Measurements from ENCODE around the gene AKIP1. TPM values are rescaled to one million over a fixed set of nuclear protein-coding genes. Genes with fewer than 3 reads are reported as not detected.
"Not testable (repeated sequence)": the region's sequence is repeated elsewhere in the genome, so short reads cannot be mapped to it uniquely, and the experiment has no call there.

The AKIP1 gene
- total RNA-seq, 1 donor from 2014 or later, result 25.7 TPM

GRCh38 chr11:8873741-8874405 is 37.1 kb upstream of the AKIP1 start:
- DNase-seq, result no peak
- TF ChIP-seq, protein P1, sequence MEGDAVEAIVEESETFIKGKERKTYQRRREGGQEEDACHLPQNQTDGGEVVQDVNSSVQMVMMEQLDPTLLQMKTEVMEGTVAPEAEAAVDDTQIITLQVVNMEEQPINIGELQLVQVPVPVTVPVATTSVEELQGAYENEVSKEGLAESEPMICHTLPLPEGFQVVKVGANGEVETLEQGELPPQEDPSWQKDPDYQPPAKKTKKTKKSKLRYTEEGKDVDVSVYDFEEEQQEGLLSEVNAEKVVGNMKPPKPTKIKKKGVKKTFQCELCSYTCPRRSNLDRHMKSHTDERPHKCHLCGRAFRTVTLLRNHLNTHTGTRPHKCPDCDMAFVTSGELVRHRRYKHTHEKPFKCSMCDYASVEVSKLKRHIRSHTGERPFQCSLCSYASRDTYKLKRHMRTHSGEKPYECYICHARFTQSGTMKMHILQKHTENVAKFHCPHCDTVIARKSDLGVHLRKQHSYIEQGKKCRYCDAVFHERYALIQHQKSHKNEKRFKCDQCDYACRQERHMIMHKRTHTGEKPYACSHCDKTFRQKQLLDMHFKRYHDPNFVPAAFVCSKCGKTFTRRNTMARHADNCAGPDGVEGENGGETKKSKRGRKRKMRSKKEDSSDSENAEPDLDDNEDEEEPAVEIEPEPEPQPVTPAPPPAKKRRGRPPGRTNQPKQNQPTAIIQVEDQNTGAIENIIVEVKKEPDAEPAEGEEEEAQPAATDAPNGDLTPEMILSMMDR (IDR thresholded peaks at IDR 0.05; ENCODE audit: partially characterized antibody, unreplicated experiment), result no peak
- Mint-ChIP-seq H3K9me3 (ENCODE audit: unreplicated experiment) (peaks cover 2% of the 10 kb centered on the region), H3K4me3 (ENCODE audit: unreplicated experiment) (no peak overlapping the region), H3K27ac (ENCODE audit: unreplicated experiment) (no peak overlapping the region), H3K27me3 (ENCODE audit: unreplicated experiment) (no peaks in the 10 kb centered on the region), H3K36me3 (ENCODE audit: unreplicated experiment) (no peaks in the 10 kb centered on the region), H3K4me1 (ENCODE audit: low read depth, unreplicated experiment) (peaks cover 6% of the 10 kb centered on the region)

DNA sequence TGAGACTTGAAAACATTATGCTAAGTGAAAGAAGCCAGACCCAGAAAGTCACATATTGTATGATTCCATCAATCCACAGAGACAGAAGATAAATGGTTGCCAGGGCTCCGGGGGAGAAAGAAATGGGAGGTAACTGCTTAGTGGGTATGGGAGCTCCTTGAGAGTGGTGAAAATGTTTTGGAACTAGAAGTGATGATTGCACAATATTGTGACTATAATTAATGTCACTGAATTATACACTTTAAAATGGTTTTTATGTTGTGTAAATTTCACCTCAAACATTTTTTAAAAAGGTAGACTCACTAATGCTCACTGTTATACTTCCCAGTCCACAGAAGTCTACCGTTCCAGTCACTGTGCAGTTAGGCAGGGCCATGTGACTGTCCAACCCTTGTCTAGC is 32.2 kb upstream of the AKIP1 start:
- DNase-seq, result no peak
- no peak overlapping the region for H3K27ac Mint-ChIP-seq (ENCODE audit: unreplicated experiment)

GRCh38 chr11:8881585-8881984 is 29.4 kb upstream of the AKIP1 start:
- not testable (repeated sequence) for H3K9me3 Mint-ChIP-seq (ENCODE audit: unreplicated experiment); DNase-seq; H3K36me3 Mint-ChIP-seq (ENCODE audit: unreplicated experiment); H3K27ac Mint-ChIP-seq (ENCODE audit: unreplicated experiment); H3K4me3 Mint-ChIP-seq (ENCODE audit: unreplicated experiment); H3K27me3 Mint-ChIP-seq (ENCODE audit: unreplicated experiment); H3K4me1 Mint-ChIP-seq (ENCODE audit: low read depth, unreplicated experiment)

More for the DNA sequence above, 32.2 kb upstream of the AKIP1 start:
- Mint-ChIP-seq H3K4me1 (ENCODE audit: low read depth, unreplicated experiment) (no peaks in the 10 kb centered on the region), H3K36me3 (ENCODE audit: unreplicated experiment) (no peaks in the 10 kb centered on the region), H3K27me3 (ENCODE audit: unreplicated experiment) (no peaks in the 10 kb centered on the region), H3K4me3 (ENCODE audit: unreplicated experiment) (no peak overlapping the region), H3K9me3 (ENCODE audit: unreplicated experiment) (no peaks in the 10 kb centered on the region)
- TF ChIP-seq, protein P1 (IDR thresholded peaks at IDR 0.05; ENCODE audit: partially characterized antibody, unreplicated experiment), result no peak

DNA sequence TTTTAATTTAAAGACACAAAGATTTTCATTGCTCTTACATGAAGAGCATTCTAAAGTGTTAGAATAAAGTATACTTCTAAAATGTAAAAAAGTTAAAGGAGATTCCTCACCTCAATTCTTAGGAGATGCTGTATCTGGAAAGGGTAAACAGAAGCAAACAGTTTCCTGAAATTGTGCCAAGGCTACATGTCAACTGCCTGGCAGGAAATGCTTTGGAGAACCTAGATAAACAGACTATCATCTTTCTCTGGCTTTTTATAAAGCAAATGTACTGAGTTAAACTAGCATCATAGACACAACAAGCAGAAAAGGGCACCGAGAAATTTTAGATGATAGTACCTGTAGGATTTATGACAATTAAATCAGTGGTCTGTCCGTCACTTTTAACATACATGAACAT is 24.7 kb upstream of the AKIP1 start:
- TF ChIP-seq, protein P1 (IDR thresholded peaks at IDR 0.05; ENCODE audit: partially characterized antibody, unreplicated experiment), result no peak
- Mint-ChIP-seq H3K4me1 (ENCODE audit: low read depth, unreplicated experiment) (no peaks in the 10 kb centered on the region), H3K27ac (ENCODE audit: unreplicated experiment) (no peak overlapping the region), H3K9me3 (ENCODE audit: unreplicated experiment) (no peaks in the 10 kb centered on the region), H3K36me3 (ENCODE audit: unreplicated experiment) (peaks cover 6% of the 10 kb centered on the region), H3K27me3 (ENCODE audit: unreplicated experiment) (peaks cover 2% of the 10 kb centered on the region), H3K4me3 (ENCODE audit: unreplicated experiment) (no peak overlapping the region)
- DNase-seq, result no peak

DNA sequence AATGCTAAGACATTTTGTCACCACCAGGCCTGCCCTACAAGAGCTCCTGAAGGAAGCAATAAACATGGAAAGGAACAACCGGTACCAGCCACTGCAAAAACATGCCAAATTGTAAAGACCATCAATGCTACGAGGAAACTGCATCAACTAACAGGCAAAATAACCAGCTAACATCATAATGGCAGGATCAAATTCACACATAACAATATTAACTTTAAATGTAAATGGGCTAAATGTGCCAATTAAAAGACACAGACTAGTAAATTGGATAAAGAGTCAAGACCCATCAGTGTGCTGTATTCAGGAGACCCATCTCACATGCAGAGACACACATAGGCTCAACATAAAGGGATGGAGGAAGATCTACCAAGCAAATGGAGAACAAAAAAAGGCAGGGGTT is 19.8 kb upstream of the AKIP1 start:
- not testable (repeated sequence) for DNase-seq; H3K36me3 Mint-ChIP-seq (ENCODE audit: unreplicated experiment); H3K9me3 Mint-ChIP-seq (ENCODE audit: unreplicated experiment); H3K4me3 Mint-ChIP-seq (ENCODE audit: unreplicated experiment); H3K27ac Mint-ChIP-seq (ENCODE audit: unreplicated experiment); H3K4me1 Mint-ChIP-seq (ENCODE audit: low read depth, unreplicated experiment); H3K27me3 Mint-ChIP-seq (ENCODE audit: unreplicated experiment)

DNA sequence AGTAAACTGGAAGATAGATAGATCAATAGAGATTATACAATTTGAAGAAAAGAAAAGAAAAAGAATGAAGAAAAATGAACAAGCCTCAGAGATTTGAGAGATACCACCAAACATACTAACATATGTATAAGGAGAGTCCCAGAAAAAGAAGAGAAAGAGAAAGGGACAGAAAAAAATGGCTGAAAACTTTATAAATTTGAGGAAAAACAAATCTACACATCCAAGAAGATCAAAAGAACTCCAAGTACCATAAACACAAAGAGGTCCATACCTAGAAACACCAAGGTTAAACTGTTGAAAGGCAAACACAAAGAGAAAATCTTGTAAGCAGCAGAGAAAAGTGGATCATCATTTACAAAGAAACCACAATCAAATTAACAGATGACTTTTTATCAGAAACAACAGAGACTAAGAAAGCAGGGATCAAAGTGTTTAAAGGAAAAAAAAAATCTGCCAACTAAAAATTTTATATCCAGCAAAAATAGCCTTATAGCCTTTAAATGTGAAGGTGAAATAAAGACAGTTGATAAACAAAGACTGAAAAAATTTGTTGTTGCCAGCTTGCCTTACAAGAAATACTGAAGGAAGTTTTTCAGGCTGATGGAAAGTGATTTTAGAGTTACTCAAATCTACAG is 11.8 kb upstream of the AKIP1 start:
- no peak for DNase-seq
- Mint-ChIP-seq H3K4me1 (ENCODE audit: low read depth, unreplicated experiment) (no peaks in the 10 kb centered on the region), H3K4me3 (ENCODE audit: unreplicated experiment) (no peak overlapping the region), H3K27me3 (ENCODE audit: unreplicated experiment) (no peaks in the 10 kb centered on the region), H3K27ac (ENCODE audit: unreplicated experiment) (no peak overlapping the region), H3K36me3 (ENCODE audit: unreplicated experiment) (peaks cover 9% of the 10 kb centered on the region), H3K9me3 (ENCODE audit: unreplicated experiment) (no peaks in the 10 kb centered on the region)
- TF ChIP-seq, protein P1 (IDR thresholded peaks at IDR 0.05; ENCODE audit: partially characterized antibody, unreplicated experiment), result no peak

Measured in glutamatergic neuron (in vitro differentiated cells).